ENCODE measurements around the gene ST14.
"Not testable (repeated sequence)": the region's sequence is repeated elsewhere in the genome, so short reads cannot be mapped to it uniquely, and the experiment has no call there.

ST14 gene

GRCh38 chr11:130247319-130247718, 87.7 kb downstream of the ST14 start:
- Mint-ChIP-seq H3K27ac (ENCODE audit: low read depth) (peak overlapping the region; percentile 17), H3K9me3 (peaks cover 13% of the 10 kb centered on the region), H3K36me3 (ENCODE audit: insufficient read depth) (peaks cover 5% of the 10 kb centered on the region), H3K4me1 (peaks cover 57% of the 10 kb centered on the region), H3K4me3 (no peak overlapping the region), H3K27me3 (no peaks in the 10 kb centered on the region)
- no peak for ATAC-seq (replicated peaks; ENCODE audit: extremely low read depth, poor library complexity, severe bottlenecking)
- DNase-seq (ENCODE audit: low spot score in 2 of 2) = no peak

DNA sequence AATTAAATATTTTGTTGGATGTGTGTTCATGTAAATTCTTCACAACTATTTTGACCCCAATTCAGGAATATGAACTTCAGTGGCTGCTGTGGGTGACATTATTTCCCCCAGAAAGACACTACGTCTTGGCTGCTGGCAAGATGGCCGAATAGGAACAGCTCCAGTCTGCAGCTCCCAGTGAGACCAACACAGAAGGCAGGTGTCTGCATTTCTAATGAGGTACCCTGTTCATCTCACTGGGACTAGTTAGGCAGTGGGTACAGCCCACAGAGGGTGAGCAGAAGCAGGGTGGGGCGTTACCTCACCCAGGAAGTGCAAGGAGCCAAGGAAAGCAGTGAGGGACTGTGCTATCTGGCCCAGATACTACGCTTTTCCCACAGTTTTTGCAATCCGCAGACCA, 89.8 kb downstream of the ST14 start:
- Mint-ChIP-seq H3K27me3 (no peaks in the 10 kb centered on the region), H3K4me1 (peaks cover 49% of the 10 kb centered on the region), H3K36me3 (ENCODE audit: insufficient read depth) (peaks cover 8% of the 10 kb centered on the region), H3K27ac (ENCODE audit: low read depth) (peak overlapping the region; percentile 45), H3K9me3 (peaks cover 15% of the 10 kb centered on the region), H3K4me3 (no peak overlapping the region)
- ATAC-seq (replicated peaks; ENCODE audit: extremely low read depth, poor library complexity, severe bottlenecking) = no peak
- no peak for DNase-seq (ENCODE audit: low spot score in 2 of 2)

- Mint-ChIP-seq H3K4me1 (peaks cover 47% of the 10 kb centered on the region), H3K9me3 (peaks cover 15% of the 10 kb centered on the region)
- H3K4me3 Mint-ChIP-seq; DNase-seq (ENCODE audit: low spot score in 2 of 2); ATAC-seq (replicated peaks; ENCODE audit: extremely low read depth, poor library complexity, severe bottlenecking); H3K27me3 Mint-ChIP-seq; H3K27ac Mint-ChIP-seq (ENCODE audit: low read depth); H3K36me3 Mint-ChIP-seq (ENCODE audit: insufficient read depth): not testable (repeated sequence)
Observed at GRCh38 chr11:130249929-130250328, 90.3 kb downstream of the ST14 start.

DNA sequence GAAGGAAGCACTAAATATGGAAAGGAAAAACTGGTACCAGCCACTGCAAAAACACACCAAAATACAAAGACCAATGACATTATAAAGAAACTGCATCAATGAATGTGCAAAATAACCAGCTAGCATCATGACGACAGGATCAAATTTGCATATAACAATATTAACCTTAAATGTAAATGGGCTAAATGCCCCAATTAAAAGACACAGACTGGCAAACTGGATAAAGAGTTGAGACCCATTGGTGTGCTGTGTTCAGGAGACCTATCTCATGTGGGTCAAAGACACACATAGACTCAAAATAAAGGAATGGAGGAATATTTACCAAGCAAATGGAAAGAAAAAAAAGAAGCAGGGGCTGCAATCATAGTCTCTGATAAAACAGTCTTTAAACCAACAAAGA, 92.2 kb downstream of the ST14 start:
- not testable (repeated sequence) for H3K36me3 Mint-ChIP-seq (ENCODE audit: insufficient read depth); H3K27ac Mint-ChIP-seq (ENCODE audit: low read depth); DNase-seq (ENCODE audit: low spot score in 2 of 2); ATAC-seq (replicated peaks; ENCODE audit: extremely low read depth, poor library complexity, severe bottlenecking); H3K27me3 Mint-ChIP-seq; H3K4me3 Mint-ChIP-seq
- Mint-ChIP-seq H3K9me3 (peaks cover 15% of the 10 kb centered on the region), H3K4me1 (peaks cover 53% of the 10 kb centered on the region)
